SK-N-SH treated with all-trans-retinoic acid at 6 μM for 48 hours (cell line): ENCODE measurements around the gene YEATS2.
"Not testable (repeated sequence)": the region's sequence is repeated elsewhere in the genome, so short reads cannot be mapped to it uniquely, and the experiment has no call there.

Source experiments
- ATAC-seq: fragments of 200-7000 bp; cut with Tn5 transposase; 3 replicates; pipeline ENCODE4 v1.9.1; 2020; ENCODE audit warnings: mild to moderate bottlenecking, moderate library complexity
- BACH2 ChIP-seq: fragments of 250-450 bp; sonication (Bioruptor Pico); IDR thresholded peaks from 2 replicates; pipeline ENCODE4 v1.9.0; 2021; ENCODE audit warnings: mild to moderate bottlenecking, borderline replicate concordance
- CREB5 ChIP-seq: fragments of 250-450 bp; sonication (Bioruptor Pico); IDR thresholded peaks from 2 replicates; pipeline ENCODE4 v1.5.1; 2020; ENCODE audit warnings: low read depth, mild to moderate bottlenecking, moderate library complexity
- CSDC2 ChIP-seq: fragments of 250-450 bp; sonication (Bioruptor Pico); IDR thresholded peaks from 2 replicates; pipeline ENCODE4 v1.5.0; 2020; ENCODE audit warnings: mild to moderate bottlenecking, moderate library complexity
- CSRNP3 ChIP-seq: fragments of 250-450 bp; sonication (Bioruptor Pico); IDR thresholded peaks from 2 replicates; pipeline ENCODE4 v1.5.1; 2021; ENCODE audit warnings: mild to moderate bottlenecking, moderate library complexity
- ESRRG ChIP-seq: fragments of 250-450 bp; sonication (Bioruptor Pico); IDR thresholded peaks from 2 replicates; pipeline ENCODE4 v1.6.1; 2021; ENCODE audit warnings: mild to moderate bottlenecking
- GLIS3 ChIP-seq: fragments of 250-450 bp; sonication (Bioruptor Pico); IDR thresholded peaks from 2 replicates; pipeline ENCODE4 v1.5.0; 2020; ENCODE audit warnings: mild to moderate bottlenecking, moderate library complexity
- ISL1 ChIP-seq: fragments of 250-450 bp; sonication (Bioruptor Pico); IDR thresholded peaks from 2 replicates; pipeline ENCODE4 v2.1.2; 2022; ENCODE audit warnings: mild to moderate bottlenecking, moderate library complexity
- OSR1 ChIP-seq: fragments of 250-450 bp; sonication (Bioruptor Pico); IDR thresholded peaks from 2 replicates; pipeline ENCODE4 v1.8.0; 2022; ENCODE audit warnings: moderate library complexity, mild to moderate bottlenecking, inconsistent platforms
- PATZ1 ChIP-seq: fragments of 250-450 bp; sonication (Bioruptor Pico); IDR thresholded peaks from 2 replicates; pipeline ENCODE4 v1.8.0; 2020; ENCODE audit warnings: mild to moderate bottlenecking, moderate library complexity, borderline replicate concordance
- POU6F1 ChIP-seq: fragments of 250-450 bp; sonication (Bioruptor Pico); IDR thresholded peaks from 2 replicates; pipeline ENCODE4 v1.8.0; 2021; ENCODE audit warnings: low read depth, mild to moderate bottlenecking, moderate library complexity, borderline replicate concordance
- PPARA ChIP-seq: fragments of 250-450 bp; sonication (Bioruptor Pico); IDR thresholded peaks from 2 replicates; pipeline ENCODE4 v1.5.0; 2020; ENCODE audit warnings: mild to moderate bottlenecking, borderline replicate concordance
- RARB ChIP-seq: fragments of 250-450 bp; sonication (Bioruptor Pico); IDR thresholded peaks from 2 replicates; pipeline ENCODE4 v1.8.0; 2021; ENCODE audit warnings: mild to moderate bottlenecking, moderate library complexity
- SNAI2 ChIP-seq: fragments of 250-450 bp; sonication (Bioruptor Pico); IDR thresholded peaks from 2 replicates; pipeline ENCODE4 v1.5.0; 2020; ENCODE audit warnings: mild to moderate bottlenecking, moderate library complexity
- TCF4 ChIP-seq: fragments of 250-450 bp; sonication (Bioruptor Pico); IDR thresholded peaks from 2 replicates; pipeline ENCODE4 v1.8.0; 2021; ENCODE audit warnings: mild to moderate bottlenecking, moderate library complexity, borderline replicate concordance
- TOX ChIP-seq: fragments of 250-450 bp; sonication (Bioruptor Pico); IDR thresholded peaks from 2 replicates; pipeline ENCODE4 v1.8.0; 2021; ENCODE audit warnings: mild to moderate bottlenecking, moderate library complexity, borderline replicate concordance
- TSHZ2 ChIP-seq: fragments of 250-450 bp; sonication (Bioruptor Pico); IDR thresholded peaks from 2 replicates; pipeline ENCODE4 v1.5.0; 2020; ENCODE audit warnings: mild to moderate bottlenecking, moderate library complexity
- ZC3H10 ChIP-seq: fragments of 250-450 bp; sonication (Bioruptor Pico); IDR thresholded peaks from 2 replicates; pipeline ENCODE4 v1.5.1; 2021; ENCODE audit warnings: mild to moderate bottlenecking, moderate library complexity
- ZFP3 ChIP-seq: fragments of 250-450 bp; sonication (Bioruptor Pico); IDR thresholded peaks from 2 replicates; pipeline ENCODE4 v1.5.0; 2020; ENCODE audit warnings: mild to moderate bottlenecking, moderate library complexity
- ZNF565 ChIP-seq: fragments of 450-650 bp; formaldehyde crosslinking; conservative IDR thresholded peaks from 2 replicates; pipeline ENCODE4 v1.5.0; 2020; ENCODE audit warnings: low read depth, mild to moderate bottlenecking, moderate library complexity
- ZNF70 ChIP-seq: fragments of 450-650 bp; formaldehyde crosslinking; IDR thresholded peaks from 2 replicates; pipeline ENCODE4 v1.5.0; 2020; ENCODE audit warnings: mild to moderate bottlenecking, moderate library complexity
- ZNF8 ChIP-seq: fragments of 450-650 bp; formaldehyde crosslinking; IDR thresholded peaks from 2 replicates; pipeline ENCODE4 v1.5.0; 2020; ENCODE audit warnings: mild to moderate bottlenecking, moderate library complexity

The YEATS2 gene

GRCh38 chr3:183734750-183735494 is 37.3 kb downstream of the YEATS2 start:
- TF ChIP-seq CSRNP3 (CRISPR knock-in tag) (no peak), CREB5 (CRISPR knock-in tag) (no peak), TSHZ2 (CRISPR knock-in tag) (no peak), PATZ1 (CRISPR knock-in tag) (no peak)
- no peak for ATAC-seq

- ATAC-seq, result no peak
- TF ChIP-seq CSDC2 (CRISPR knock-in tag) (no peak), ZC3H10 (CRISPR knock-in tag) (no peak), ZNF70 (CRISPR knock-in tag) (no peak), ISL1 (CRISPR knock-in tag) (no peak)
- TF ChIP-seq, all 23 proteins: peak for 0
Measured at GRCh38 chr3:183737116-183737515, 39.5 kb downstream of the YEATS2 start.

GRCh38 chr3:183740154-183740553 is 42.6 kb downstream of the YEATS2 start:
- ATAC-seq, result not testable (repeated sequence)

- ATAC-seq, result no peak
- no peak for TF ChIP-seq GLIS3
- TF ChIP-seq CREB5 (CRISPR knock-in tag), result no peak
- TF ChIP-seq ZNF70 (CRISPR knock-in tag), result no peak
- TF ChIP-seq TCF4 (CRISPR knock-in tag), result no peak
- no peak for TF ChIP-seq ZNF565 (CRISPR knock-in tag)
- TF ChIP-seq TOX, result no peak
- TF ChIP-seq CSRNP3 (CRISPR knock-in tag), result no peak
- no peak for TF ChIP-seq CSDC2 (CRISPR knock-in tag)
- no peak for TF ChIP-seq TSHZ2 (CRISPR knock-in tag)
- TF ChIP-seq ZFP3, result no peak
- TF ChIP-seq ESRRG (CRISPR knock-in tag), result no peak
- TF ChIP-seq POU6F1 (CRISPR knock-in tag), result no peak
- no peak for TF ChIP-seq ZNF8 (CRISPR knock-in tag)
- no peak for TF ChIP-seq SNAI2 (CRISPR knock-in tag)
- no peak for TF ChIP-seq PPARA (CRISPR knock-in tag)
- no peak for TF ChIP-seq BACH2 (CRISPR knock-in tag)
- no peak for TF ChIP-seq RARB
- TF ChIP-seq OSR1 (CRISPR knock-in tag), result no peak
Measured at GRCh38 chr3:183743231-183743630, 45.6 kb downstream of the YEATS2 start.
